GM23338 (cell line): ENCODE measurements around the gene KIF9. TPM values are rescaled to one million over a fixed set of nuclear protein-coding genes. Genes with fewer than 3 reads are reported as not detected.

Experiments
- ATAC-seq: fragments of 200-7000 bp; cut with Tn5 transposase; 3 replicates; pipeline ENCODE4 v1.9.1; 2020
- DNase-seq: peaks from one replicate; pipeline ENCODE4 v3.0.0-alpha.2; 2015; ENCODE audit warnings: low spot score
- H2AFZ ChIP-seq: fragments of 200-600 bp; sonication (generic); 2 replicates; pipeline ENCODE4 v1.8.0; 2016; ENCODE audit warnings: antibody characterized with exemption, mild to moderate bottlenecking, moderate library complexity
- H3F3A ChIP-seq: fragments of 200-600 bp; sonication (generic); replicated peaks from 2 replicates; pipeline ENCODE4 v1.8.0; 2017; ENCODE audit warnings: antibody characterized with exemption, mixed run types, low read depth
- H3K27ac ChIP-seq: fragments of 200-600 bp; sonication (generic); 2 replicates; pipeline ENCODE4 v1.6.1; 2016; ENCODE audit warnings: low read depth
- H3K27me3 ChIP-seq: fragments of 200-600 bp; sonication (generic); 2 replicates; pipeline ENCODE4 v1.8.0; 2016; ENCODE audit warnings: mild to moderate bottlenecking, mixed run types, moderate library complexity; ENCODE audit not compliant: insufficient read depth
- H3K36me3 ChIP-seq: fragments of 200-600 bp; sonication (generic); 2 replicates; pipeline ENCODE4 v1.8.0; 2016; ENCODE audit warnings: mild to moderate bottlenecking; ENCODE audit not compliant: insufficient read depth
- H3K4me1 ChIP-seq: fragments of 200-600 bp; sonication (generic); 2 replicates; pipeline ENCODE4 v1.8.0; 2016; ENCODE audit warnings: mild to moderate bottlenecking, moderate library complexity; ENCODE audit not compliant: insufficient read depth
- H3K4me2 ChIP-seq: fragments of 200-600 bp; sonication (generic); 2 replicates; pipeline ENCODE4 v1.7.1; 2017; ENCODE audit warnings: mixed run types
- H3K4me3 ChIP-seq: fragments of 200-600 bp; sonication (generic); 2 replicates; pipeline ENCODE4 v1.6.1; 2016; ENCODE audit warnings: mixed run types
- H3K79me2 ChIP-seq: fragments of 200-600 bp; sonication (generic); replicated peaks from 2 replicates; pipeline ENCODE4 v1.8.0; 2017; ENCODE audit warnings: mild to moderate bottlenecking; ENCODE audit not compliant: insufficient read depth
- H3K9me2 ChIP-seq: fragments of 200-600 bp; sonication (generic); 2 replicates; pipeline ENCODE4 v1.8.0; 2017; ENCODE audit not compliant: insufficient read depth
- H4K20me1 ChIP-seq: fragments of 200-600 bp; sonication (generic); replicated peaks from 2 replicates; pipeline ENCODE4 v1.8.0; 2017; ENCODE audit warnings: mild to moderate bottlenecking; ENCODE audit not compliant: insufficient read depth
- H3K27ac Mint-ChIP-seq: 2 replicates; pipeline ENCODE4 v1.8.0; 2020; ENCODE audit warnings: inconsistent platforms, mild to moderate bottlenecking, moderate library complexity, mixed read lengths
- H3K27me3 Mint-ChIP-seq: 3 replicates; pipeline ENCODE4 v1.8.0; 2022; ENCODE audit warnings: low read depth, mild to moderate bottlenecking, moderate library complexity, mixed read lengths, inconsistent platforms; ENCODE audit not compliant: insufficient read depth, poor library complexity
- H3K36me3 Mint-ChIP-seq: 3 replicates; pipeline ENCODE4 v1.8.0; 2021; ENCODE audit warnings: low read depth, mild to moderate bottlenecking, inconsistent platforms, moderate library complexity, mixed read lengths
- H3K4me1 Mint-ChIP-seq: 3 replicates; pipeline ENCODE4 v1.8.0; 2020; ENCODE audit warnings: mild to moderate bottlenecking, inconsistent platforms, mixed read lengths
- H3K4me3 Mint-ChIP-seq: 3 replicates; pipeline ENCODE4 v1.8.0; 2021; ENCODE audit warnings: moderate library complexity, mild to moderate bottlenecking, inconsistent platforms, mixed read lengths
- H3K9me3 Mint-ChIP-seq: 3 replicates; pipeline ENCODE4 v1.8.0; 2020; ENCODE audit warnings: moderate library complexity, mild to moderate bottlenecking, inconsistent platforms, mixed read lengths
- EZH2phosphoT487 ChIP-seq: fragments of 200-600 bp; sonication (generic); IDR thresholded peaks from one replicate; pipeline ENCODE4 v1.8.1; 2018; ENCODE audit warnings: antibody characterized with exemption; ENCODE audit not compliant: unreplicated experiment
- JUNB ChIP-seq: IDR thresholded peaks from one replicate; pipeline ENCODE4 v1.6.1; 2016; ENCODE audit warnings: antibody characterized with exemption; ENCODE audit not compliant: unreplicated experiment
- ZNF331 ChIP-seq: fragments of 250-450 bp; sonication (Bioruptor Pico); IDR thresholded peaks from 2 replicates; pipeline ENCODE4 v1.5.0; 2020; ENCODE audit warnings: low read depth, mild to moderate bottlenecking, moderate library complexity
- ZNF462 ChIP-seq: fragments of 250-450 bp; sonication (Bioruptor Pico); IDR thresholded peaks from 2 replicates; pipeline ENCODE4 v1.5.0; 2020; ENCODE audit warnings: mild to moderate bottlenecking, moderate library complexity
- polyA plus RNA-seq: library from polyadenylated mRNA; unstranded; fragments of >200 nt; fragmentation: Nextera tagmentation; extraction: Ambion mirVana; gene quantifications from 2 replicates; pipeline ENCODE4 v1.2.1, GENCODE V29; 2016
- total RNA-seq: library from RNA; depleted of rRNA; stranded (reverse); fragments of >200 nt; shearing (Covaris generic); gene quantifications from 2 replicates; pipeline ENCODE4 v1.2.3, GENCODE V29; 2014
- TF ChIP-seq, protein P1 (sequence below): IDR thresholded peaks from 2 replicates; pipeline ENCODE4 v1.6.1; 2016; ENCODE audit warnings: antibody characterized with exemption

Gene KIF9
- total and polyA plus RNA-seq, 2 experiments from 2014 or later = 12.6 to 14.0 TPM

GRCh38 chr3:47319956-47320355 is 37.4 kb upstream of the KIF9 start:
- Mint-ChIP-seq H3K9me3 (no peaks in the 10 kb centered on the region), H3K27me3 (no peaks in the 10 kb centered on the region), H3K36me3 (peaks cover 37% of the 10 kb centered on the region), H3K4me3 (no peak overlapping the region), H3K27ac (no peak overlapping the region), H3K4me1 (peaks cover 2% of the 10 kb centered on the region; the same call in 2 of the 3 replicates)
- Histone ChIP-seq H3K9me2 (no peaks in the 10 kb centered on the region), H3K36me3 (peaks cover 10% of the 10 kb centered on the region; the same call in 1 of the 2 replicates), H3K4me3 (no peak overlapping the region), H3K27me3 (no peaks in the 10 kb centered on the region), H2AFZ (no peak overlapping the region), H3F3A (peaks cover 13% of the 10 kb centered on the region; the same call in 1 of the 2 replicates), H3K4me2 (no peak overlapping the region), H3K27ac (no peak overlapping the region), H4K20me1 (peaks cover 16% of the 10 kb centered on the region; the same call in 1 of the 2 replicates), H3K79me2 (0 out of 2 replicates have a peak, but pooled peaks cover 12% of the 10 kb centered on the region), H3K4me1 (peaks cover 3% of the 10 kb centered on the region; the same call in 1 of the 2 replicates)
- DNase-seq (no peak), ATAC-seq (no peak)
- TF ChIP-seq EZH2phosphoT487 (no peak), ZNF331 (CRISPR knock-in tag) (no peak), ZNF462 (no peak), JUNB (no peak)
- TF ChIP-seq, protein P1, sequence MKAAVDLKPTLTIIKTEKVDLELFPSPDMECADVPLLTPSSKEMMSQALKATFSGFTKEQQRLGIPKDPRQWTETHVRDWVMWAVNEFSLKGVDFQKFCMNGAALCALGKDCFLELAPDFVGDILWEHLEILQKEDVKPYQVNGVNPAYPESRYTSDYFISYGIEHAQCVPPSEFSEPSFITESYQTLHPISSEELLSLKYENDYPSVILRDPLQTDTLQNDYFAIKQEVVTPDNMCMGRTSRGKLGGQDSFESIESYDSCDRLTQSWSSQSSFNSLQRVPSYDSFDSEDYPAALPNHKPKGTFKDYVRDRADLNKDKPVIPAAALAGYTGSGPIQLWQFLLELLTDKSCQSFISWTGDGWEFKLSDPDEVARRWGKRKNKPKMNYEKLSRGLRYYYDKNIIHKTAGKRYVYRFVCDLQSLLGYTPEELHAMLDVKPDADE = no peak
